Type B pancreatic cell (in vitro differentiated cells): Measurements from ENCODE around the gene ARHGAP15. TPM values are rescaled to one million over a fixed set of nuclear protein-coding genes. Genes with fewer than 3 reads are reported as not detected.

Source experiments
- DNase-seq: peaks from one replicate; pipeline ENCODE4 v3.0.0; 2021; ENCODE audit warnings: mixed read lengths; ENCODE audit not compliant: unreplicated experiment; ENCODE audit errors: extremely low spot score
- H3K27ac Mint-ChIP-seq: 2 replicates; pipeline ENCODE4 v1.8.0; 2021; ENCODE audit warnings: mild to moderate bottlenecking, mixed read lengths
- H3K27me3 Mint-ChIP-seq: 2 replicates; pipeline ENCODE4 v1.8.0; 2021; ENCODE audit warnings: mixed read lengths
- H3K36me3 Mint-ChIP-seq: 2 replicates; pipeline ENCODE4 v1.8.0; 2021; ENCODE audit warnings: mixed read lengths
- H3K4me1 Mint-ChIP-seq: one replicate; pipeline ENCODE4 v1.8.0; 2021; ENCODE audit warnings: mixed read lengths; ENCODE audit not compliant: unreplicated experiment
- H3K4me3 Mint-ChIP-seq: 2 replicates; pipeline ENCODE4 v1.8.0; 2021; ENCODE audit warnings: mild to moderate bottlenecking, mixed read lengths
- H3K9me3 Mint-ChIP-seq: 2 replicates; pipeline ENCODE4 v1.8.0; 2021; ENCODE audit warnings: mixed read lengths
- CTCF ChIP-seq: fragments of 200-600 bp; sonication (generic); conservative IDR thresholded peaks from 2 replicates; pipeline ENCODE4 v1.5.0; 2021; ENCODE audit warnings: antibody characterized with exemption, mild to moderate bottlenecking
- total RNA-seq: library from RNA; stranded (reverse); gene quantifications from 2 replicates; pipeline ENCODE4 v1.2.1, GENCODE V29; 2021; ENCODE audit warnings: low replicate concordance

ARHGAP15 gene
- total RNA-seq, 1 donor from 2014 or later = not detected

- Mint-ChIP-seq H3K4me1 (peaks cover 8% of the 10 kb centered on the region), H3K36me3 (no peaks in the 10 kb centered on the region), H3K27me3 (no peaks in the 10 kb centered on the region), H3K4me3 (no peak overlapping the region), H3K27ac (no peak overlapping the region), H3K9me3 (no peaks in the 10 kb centered on the region)
- TF ChIP-seq CTCF = no peak
- no peak for DNase-seq
Observed at GRCh38 chr2:143740431-143740830, 611.2 kb downstream of the ARHGAP15 start.

GRCh38 chr2:143741205-143741604 is 612.0 kb downstream of the ARHGAP15 start:
- H3K4me1 Mint-ChIP-seq = peaks cover 8% of the 10 kb centered on the region
- no peak for DNase-seq
- H3K36me3 Mint-ChIP-seq = no peaks in the 10 kb centered on the region
- no peaks in the 10 kb centered on the region for H3K27me3 Mint-ChIP-seq
- H3K27ac Mint-ChIP-seq = no peak overlapping the region
- no peak overlapping the region for H3K4me3 Mint-ChIP-seq
- TF ChIP-seq CTCF = no peak
- no peaks in the 10 kb centered on the region for H3K9me3 Mint-ChIP-seq

- DNase-seq = no peak
- Mint-ChIP-seq H3K4me3 (no peak overlapping the region), H3K27me3 (no peaks in the 10 kb centered on the region), H3K4me1 (peaks cover 8% of the 10 kb centered on the region), H3K9me3 (no peaks in the 10 kb centered on the region), H3K27ac (no peak overlapping the region), H3K36me3 (no peaks in the 10 kb centered on the region)
- no peak for TF ChIP-seq CTCF
Observed at GRCh38 chr2:143742581-143742980, 613.4 kb downstream of the ARHGAP15 start.

GRCh38 chr2:143744114-143744513 is 614.9 kb downstream of the ARHGAP15 start:
- H3K9me3 Mint-ChIP-seq = no peaks in the 10 kb centered on the region
- no peaks in the 10 kb centered on the region for H3K27me3 Mint-ChIP-seq
- no peak for DNase-seq
- H3K4me1 Mint-ChIP-seq = peaks cover 8% of the 10 kb centered on the region
- no peak overlapping the region for H3K4me3 Mint-ChIP-seq
- H3K27ac Mint-ChIP-seq = no peak overlapping the region
- no peaks in the 10 kb centered on the region for H3K36me3 Mint-ChIP-seq
- TF ChIP-seq CTCF = no peak

GRCh38 chr2:143745060-143745459 is 615.8 kb downstream of the ARHGAP15 start:
- Mint-ChIP-seq H3K27ac (no peak overlapping the region), H3K27me3 (no peaks in the 10 kb centered on the region), H3K4me3 (no peak overlapping the region), H3K4me1 (peaks cover 8% of the 10 kb centered on the region), H3K9me3 (no peaks in the 10 kb centered on the region), H3K36me3 (no peaks in the 10 kb centered on the region)
- TF ChIP-seq CTCF = no peak
- no peak for DNase-seq

GRCh38 chr2:143754742-143755141 is 625.5 kb downstream of the ARHGAP15 start:
- Mint-ChIP-seq H3K27me3 (no peaks in the 10 kb centered on the region), H3K36me3 (no peaks in the 10 kb centered on the region), H3K27ac (no peak overlapping the region), H3K9me3 (peaks cover 3% of the 10 kb centered on the region), H3K4me3 (no peak overlapping the region), H3K4me1 (peaks cover 4% of the 10 kb centered on the region)
- no peak for TF ChIP-seq CTCF
- no peak for DNase-seq
